ENCODE data around the gene POLR2E.

POLR2E gene

GRCh38 chr19:1063909-1064660, 31.1 kb downstream of the POLR2E start:
- Histone ChIP-seq H3K36me3 (peaks cover 76% of the 10 kb centered on the region), H3K4me3 (ENCODE audit: low read depth in 1 of 2, low read length in 1 of 2) (peak overlapping the region in 1 of 2 experiments; percentile 96), H3K4me1 (ENCODE audit: control insufficient read depth in 1 of 2, insufficient read depth in 1 of 2, low read depth in 1 of 2, low read length in 1 of 2) (peaks cover 44 to 54% of the 10 kb centered on the region in 2 experiments), H3K9me3 (no peaks in the 10 kb centered on the region), H3K27ac (peak overlapping the region; percentile 95), H3K27me3 (no peaks in the 10 kb centered on the region)
- no peak for TF ChIP-seq CTCF (IDR thresholded peaks at IDR 0.05)

- Histone ChIP-seq H3K27me3 (no peaks in the 10 kb centered on the region), H3K4me3 (ENCODE audit: low read depth in 1 of 2, low read length in 1 of 2) (no peak overlapping the region), H3K36me3 (peaks cover 76% of the 10 kb centered on the region), H3K9me3 (no peaks in the 10 kb centered on the region), H3K4me1 (ENCODE audit: control insufficient read depth in 1 of 2, insufficient read depth in 1 of 2, low read depth in 1 of 2, low read length in 1 of 2) (peaks cover 36 to 46% of the 10 kb centered on the region in 2 experiments), H3K27ac (peak overlapping the region; percentile 95)
- no peak for TF ChIP-seq CTCF (IDR thresholded peaks at IDR 0.05)
Observed at GRCh38 chr19:1063030-1063908, 31.9 kb downstream of the POLR2E start.

GRCh38 chr19:1062387-1063029, 32.7 kb downstream of the POLR2E start:
- TF ChIP-seq CTCF (IDR thresholded peaks at IDR 0.05), result no peak
- H3K36me3 ChIP-seq, result peaks cover 81% of the 10 kb centered on the region
- no peaks in the 10 kb centered on the region for H3K27me3 ChIP-seq
- H3K27ac ChIP-seq, result peak overlapping the region; percentile 13
- no peaks in the 10 kb centered on the region for H3K9me3 ChIP-seq
- no peak overlapping the region for H3K4me3 ChIP-seq (ENCODE audit: low read depth in 1 of 2, low read length in 1 of 2)
- peaks cover 33 to 40% of the 10 kb centered on the region in 2 experiments for H3K4me1 ChIP-seq (ENCODE audit: control insufficient read depth in 1 of 2, insufficient read depth in 1 of 2, low read depth in 1 of 2, low read length in 1 of 2)

- peaks cover 33 to 38% of the 10 kb centered on the region in 2 experiments for H3K4me1 ChIP-seq (ENCODE audit: control insufficient read depth in 1 of 2, insufficient read depth in 1 of 2, low read depth in 1 of 2, low read length in 1 of 2)
- H3K9me3 ChIP-seq, result no peaks in the 10 kb centered on the region
- H3K36me3 ChIP-seq, result peaks cover 84% of the 10 kb centered on the region
- peak overlapping the region; percentile 13 for H3K27ac ChIP-seq
- no peak overlapping the region for H3K4me3 ChIP-seq (ENCODE audit: low read depth in 1 of 2, low read length in 1 of 2)
- no peak for TF ChIP-seq CTCF (IDR thresholded peaks at IDR 0.05)
- no peaks in the 10 kb centered on the region for H3K27me3 ChIP-seq
Observed at GRCh38 chr19:1061987-1062386, 33.2 kb downstream of the POLR2E start.

- no peaks in the 10 kb centered on the region for H3K27me3 ChIP-seq
Observed at GRCh38 chr19:1060689-1061088, 34.5 kb downstream of the POLR2E start.

More at GRCh38 chr19:1060689-1061088, 34.5 kb downstream of the POLR2E start:
- no peaks in the 10 kb centered on the region for H3K9me3 ChIP-seq
- H3K36me3 ChIP-seq, result peaks cover 89% of the 10 kb centered on the region
- TF ChIP-seq CTCF (IDR thresholded peaks at IDR 0.05), result no peak
- peaks cover 22 to 25% of the 10 kb centered on the region in 2 experiments for H3K4me1 ChIP-seq (ENCODE audit: control insufficient read depth in 1 of 2, insufficient read depth in 1 of 2, low read depth in 1 of 2, low read length in 1 of 2)
- H3K4me3 ChIP-seq (ENCODE audit: low read depth in 1 of 2, low read length in 1 of 2), result no peak overlapping the region
- no peak overlapping the region for H3K27ac ChIP-seq
